Measurements from ENCODE around the gene SEMA6A.

The SEMA6A gene

GRCh38 chr5:116476897-116477537, 97.6 kb downstream of the SEMA6A start:
- no peak for TF ChIP-seq CTCF (conservative IDR thresholded peaks at IDR 0.05; ENCODE audit: low read depth, low read length)
- H3K4me3 ChIP-seq (ENCODE audit: low read depth, low read length), result no peak overlapping the region
- peak; percentile 61 for DNase-seq (ENCODE audit: low read depth)

GRCh38 chr5:116475338-116475737, 99.3 kb downstream of the SEMA6A start:
- TF ChIP-seq CTCF (conservative IDR thresholded peaks at IDR 0.05; ENCODE audit: low read depth, low read length), result no peak
- no peak for DNase-seq (ENCODE audit: low read depth)

DNA sequence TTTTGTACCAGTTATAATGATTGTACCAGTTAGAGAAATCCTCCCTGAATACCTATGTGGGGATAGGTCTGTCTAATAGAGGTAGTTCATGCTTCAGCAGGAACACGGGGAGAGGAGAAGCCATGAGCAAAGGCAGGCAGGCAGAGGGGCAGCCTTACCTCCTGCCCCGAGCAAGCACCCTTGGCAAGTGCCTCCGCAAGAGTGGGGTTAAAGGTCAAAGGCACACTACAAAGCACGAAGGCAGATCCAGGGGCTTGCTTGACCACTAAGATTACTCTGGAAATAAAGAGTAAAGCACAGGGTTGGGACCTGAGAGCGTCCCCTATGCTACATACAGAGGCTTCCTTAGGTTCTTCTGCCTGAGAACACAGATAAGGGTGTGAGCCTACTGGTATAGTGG, 100.9 kb downstream of the SEMA6A start:
- no peak for TF ChIP-seq CTCF (conservative IDR thresholded peaks at IDR 0.05; ENCODE audit: low read depth, low read length)
- no peak for DNase-seq (ENCODE audit: low read depth)
- H3K4me3 ChIP-seq (ENCODE audit: low read depth, low read length), result no peak overlapping the region

More at GRCh38 chr5:116475338-116475737, 99.3 kb downstream of the SEMA6A start:
- H3K4me3 ChIP-seq (ENCODE audit: low read depth, low read length), result no peak overlapping the region

GRCh38 chr5:116472274-116472673, 102.3 kb downstream of the SEMA6A start:
- DNase-seq (ENCODE audit: low read depth), result no peak
- TF ChIP-seq CTCF (conservative IDR thresholded peaks at IDR 0.05; ENCODE audit: low read depth, low read length), result no peak
- H3K4me3 ChIP-seq (ENCODE audit: low read depth, low read length), result no peak overlapping the region

DNA sequence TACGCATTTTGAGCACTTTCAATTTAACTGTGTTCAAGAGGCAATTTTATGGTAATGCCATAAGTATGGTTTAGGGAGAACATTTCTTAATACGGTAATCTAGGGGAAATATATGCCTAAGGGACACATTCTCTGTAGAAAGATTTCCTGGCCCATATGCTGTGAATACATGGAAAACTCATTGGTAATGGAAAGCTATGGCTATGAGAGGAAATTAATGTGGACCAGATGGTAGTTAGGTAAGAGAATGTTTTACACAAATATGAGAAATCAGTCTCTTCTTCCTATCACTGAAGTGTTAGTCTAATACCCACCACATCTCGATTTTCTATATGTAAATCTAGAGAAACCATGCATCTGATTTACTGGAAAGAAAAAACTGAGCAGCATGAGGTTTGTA, 105.0 kb downstream of the SEMA6A start:
- no peak overlapping the region for H3K4me3 ChIP-seq (ENCODE audit: low read depth, low read length)
- TF ChIP-seq CTCF (conservative IDR thresholded peaks at IDR 0.05; ENCODE audit: low read depth, low read length), result no peak
- DNase-seq (ENCODE audit: low read depth), result no peak

GRCh38 chr5:116468583-116468982, 106.0 kb downstream of the SEMA6A start:
- DNase-seq (ENCODE audit: low read depth), result no peak
- no peak for TF ChIP-seq CTCF (conservative IDR thresholded peaks at IDR 0.05; ENCODE audit: low read depth, low read length)

DNA sequence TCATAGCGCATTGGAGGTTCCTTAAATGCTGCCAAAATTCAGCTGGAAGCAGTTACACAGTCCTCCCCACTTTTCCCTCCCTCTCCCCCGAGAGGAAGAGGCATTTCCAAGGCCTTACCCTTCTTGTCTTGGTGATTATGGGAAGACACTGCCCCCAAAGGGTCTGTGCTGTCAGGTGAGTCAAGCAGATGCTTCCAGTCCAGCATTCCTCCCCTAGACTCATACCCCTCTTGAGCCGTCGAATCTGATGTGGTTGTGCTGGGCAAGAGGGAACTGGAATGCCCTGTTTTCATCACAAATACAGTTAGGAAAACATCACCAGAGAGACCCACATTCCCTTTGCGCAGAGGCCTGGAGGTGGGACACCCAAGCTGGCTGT, 107.2 kb downstream of the SEMA6A start:
- no peak for DNase-seq (ENCODE audit: low read depth)
- no peak overlapping the region for H3K4me3 ChIP-seq (ENCODE audit: low read depth, low read length)
- no peak for TF ChIP-seq CTCF (conservative IDR thresholded peaks at IDR 0.05; ENCODE audit: low read depth, low read length)

More at GRCh38 chr5:116468583-116468982, 106.0 kb downstream of the SEMA6A start:
- H3K4me3 ChIP-seq (ENCODE audit: low read depth, low read length), result no peak overlapping the region

Data from choroid plexus epithelial cell (primary cell).